Measurements from ENCODE around the gene GABRR2. TPM values are rescaled to one million over a fixed set of nuclear protein-coding genes. Genes with fewer than 3 reads are reported as not detected.

The GABRR2 gene
- total and polyA plus RNA-seq, 4 donors = 0.10 to 1.7 (median 0.35) TPM

DNA sequence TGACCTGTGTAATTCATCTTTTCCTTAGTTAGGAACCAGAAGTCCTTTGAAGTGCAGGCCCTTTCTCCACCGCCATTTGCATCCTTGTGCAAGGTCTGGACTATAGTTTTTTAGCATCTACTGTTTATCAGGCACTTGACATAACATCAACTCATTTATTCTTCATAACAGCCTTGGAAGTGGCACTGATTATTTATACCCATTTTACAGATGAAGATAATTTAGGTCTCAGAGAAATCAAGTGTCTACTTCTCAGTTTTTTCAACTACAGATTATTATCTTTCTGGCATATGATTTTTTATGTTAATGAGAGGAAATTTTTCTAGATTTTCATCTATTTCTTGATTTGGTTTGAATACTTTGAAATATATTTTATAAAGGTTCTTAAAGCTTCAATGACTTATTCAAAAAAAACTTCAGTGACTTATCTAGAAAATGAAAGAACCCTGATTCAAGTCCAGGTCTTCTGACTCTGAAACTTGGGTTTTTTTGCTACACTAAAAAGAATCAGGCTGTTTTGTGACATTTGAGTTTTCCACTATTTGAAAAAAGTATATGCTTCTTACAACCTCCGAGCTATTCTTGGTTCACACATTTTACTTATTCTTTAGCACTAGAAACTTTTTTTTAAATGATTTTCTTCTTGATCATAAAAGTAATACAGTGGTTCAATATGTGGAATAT is 40.6 kb upstream of the GABRR2 start:
- no peak overlapping the region for H3K9ac ChIP-seq (ENCODE audit: low read depth in 1 of 2, low read length in 2 of 2)
- no peaks in the 10 kb centered on the region for H3K27me3 ChIP-seq (ENCODE audit: control insufficient read depth in 4 of 4, insufficient read depth in 4 of 4, low read length in 3 of 4)
- H3K27ac ChIP-seq (ENCODE audit: low read depth in 1 of 2, low read length in 2 of 2) = no peak overlapping the region
- H3K4me1 ChIP-seq (ENCODE audit: control insufficient read depth in 4 of 4, insufficient read depth in 4 of 4, low read length in 3 of 4) = peaks cover 4 to 14% (median 6%) of the 10 kb centered on the region in 4 donors
- no peaks in the 10 kb centered on the region for H3K9me3 ChIP-seq (ENCODE audit: control insufficient read depth in 4 of 4, low read length in 3 of 4)
- no peak for DNase-seq (ENCODE audit: low spot score)
- WGBS = 96% methylated on average over 2 of the region's 2 CpGs
- TF ChIP-seq GABPA (IDR thresholded peaks at IDR 0.05 in 1 of 2, conservative IDR thresholded peaks at IDR 0.05 in 1 of 2) (no peak), RAD21 (IDR thresholded peaks at IDR 0.05) (no peak), SP1 (IDR thresholded peaks at IDR 0.05) (no peak), FOXA1 (IDR thresholded peaks at IDR 0.05) (no peak), CTCF (IDR thresholded peaks at IDR 0.05; ENCODE audit: low read depth, low read length, missing input control) (no peak), YY1 (IDR thresholded peaks at IDR 0.05) (no peak)
- TF ChIP-seq, protein P1, sequence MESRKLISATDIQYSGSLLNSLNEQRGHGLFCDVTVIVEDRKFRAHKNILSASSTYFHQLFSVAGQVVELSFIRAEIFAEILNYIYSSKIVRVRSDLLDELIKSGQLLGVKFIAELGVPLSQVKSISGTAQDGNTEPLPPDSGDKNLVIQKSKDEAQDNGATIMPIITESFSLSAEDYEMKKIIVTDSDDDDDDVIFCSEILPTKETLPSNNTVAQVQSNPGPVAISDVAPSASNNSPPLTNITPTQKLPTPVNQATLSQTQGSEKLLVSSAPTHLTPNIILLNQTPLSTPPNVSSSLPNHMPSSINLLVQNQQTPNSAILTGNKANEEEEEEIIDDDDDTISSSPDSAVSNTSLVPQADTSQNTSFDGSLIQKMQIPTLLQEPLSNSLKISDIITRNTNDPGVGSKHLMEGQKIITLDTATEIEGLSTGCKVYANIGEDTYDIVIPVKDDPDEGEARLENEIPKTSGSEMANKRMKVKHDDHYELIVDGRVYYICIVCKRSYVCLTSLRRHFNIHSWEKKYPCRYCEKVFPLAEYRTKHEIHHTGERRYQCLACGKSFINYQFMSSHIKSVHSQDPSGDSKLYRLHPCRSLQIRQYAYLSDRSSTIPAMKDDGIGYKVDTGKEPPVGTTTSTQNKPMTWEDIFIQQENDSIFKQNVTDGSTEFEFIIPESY (IDR thresholded peaks at IDR 0.05) = no peak
- no peaks in the 10 kb centered on the region for H3K36me3 ChIP-seq (ENCODE audit: control insufficient read depth in 4 of 4, insufficient read depth in 3 of 4, low read depth in 1 of 4, low read length in 3 of 4)
- no peak overlapping the region for H3K4me3 ChIP-seq (ENCODE audit: low read depth in 1 of 3, low read length in 3 of 3)

GRCh38 chr6:89353702-89354392 is 38.7 kb upstream of the GABRR2 start:
- WGBS = 96% methylated on average over 2 of the region's 2 CpGs
- Histone ChIP-seq H3K9me3 (ENCODE audit: control insufficient read depth in 4 of 4, low read length in 3 of 4) (no peaks in the 10 kb centered on the region), H3K27me3 (ENCODE audit: control insufficient read depth in 4 of 4, insufficient read depth in 4 of 4, low read length in 3 of 4) (no peaks in the 10 kb centered on the region), H3K36me3 (ENCODE audit: control insufficient read depth in 4 of 4, insufficient read depth in 3 of 4, low read depth in 1 of 4, low read length in 3 of 4) (no peaks in the 10 kb centered on the region), H3K4me1 (ENCODE audit: control insufficient read depth in 4 of 4, insufficient read depth in 4 of 4, low read length in 3 of 4) (peaks cover 5 to 26% (median 10%) of the 10 kb centered on the region in 4 donors), H3K4me3 (ENCODE audit: low read depth in 1 of 3, low read length in 3 of 3) (no peak overlapping the region), H3K27ac (ENCODE audit: low read depth in 1 of 2, low read length in 2 of 2) (no peak overlapping the region), H3K9ac (ENCODE audit: low read depth in 1 of 2, low read length in 2 of 2) (no peak overlapping the region)
- TF ChIP-seq FOXA2 (IDR thresholded peaks at IDR 0.05) (no peak), CTCF (IDR thresholded peaks at IDR 0.05; ENCODE audit: low read depth, low read length, missing input control) (no peak), JUND (IDR thresholded peaks at IDR 0.05) (no peak), YY1 (IDR thresholded peaks at IDR 0.05) (no peak), NR2F2 (IDR thresholded peaks at IDR 0.05) (no peak), HNF4A (conservative IDR thresholded peaks at IDR 0.05) (no peak), TAF1 (conservative IDR thresholded peaks at IDR 0.05) (no peak), EGR1 (IDR thresholded peaks at IDR 0.05; ENCODE audit: low read depth in 2 of 2) (no peak), FOXA1 (IDR thresholded peaks at IDR 0.05) (no peak), SP1 (IDR thresholded peaks at IDR 0.05) (no peak)
- TF ChIP-seq, protein P2, sequence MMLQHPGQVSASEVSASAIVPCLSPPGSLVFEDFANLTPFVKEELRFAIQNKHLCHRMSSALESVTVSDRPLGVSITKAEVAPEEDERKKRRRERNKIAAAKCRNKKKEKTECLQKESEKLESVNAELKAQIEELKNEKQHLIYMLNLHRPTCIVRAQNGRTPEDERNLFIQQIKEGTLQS (IDR thresholded peaks at IDR 0.05) = no peak
- no peak for DNase-seq (ENCODE audit: low spot score)
